Activated T-cell treated with anti-CD3 and anti-CD28 coated beads for 48 hours (primary cell): ENCODE measurements around the gene CAPZA2.
"Not testable (repeated sequence)": the region's sequence is repeated elsewhere in the genome, so short reads cannot be mapped to it uniquely, and the experiment has no call there.

Experiments
- DNase-seq: peaks from one replicate; pipeline ENCODE4 v3.0.0-alpha.2; 2020; ENCODE audit warnings: low read depth

CAPZA2 gene

GRCh38 chr7:116920359-116920758, 58.0 kb downstream of the CAPZA2 start:
- DNase-seq, result no peak

- DNase-seq, result no peak
Measured at GRCh38 chr7:116922545-116922944, 60.2 kb downstream of the CAPZA2 start.

DNA sequence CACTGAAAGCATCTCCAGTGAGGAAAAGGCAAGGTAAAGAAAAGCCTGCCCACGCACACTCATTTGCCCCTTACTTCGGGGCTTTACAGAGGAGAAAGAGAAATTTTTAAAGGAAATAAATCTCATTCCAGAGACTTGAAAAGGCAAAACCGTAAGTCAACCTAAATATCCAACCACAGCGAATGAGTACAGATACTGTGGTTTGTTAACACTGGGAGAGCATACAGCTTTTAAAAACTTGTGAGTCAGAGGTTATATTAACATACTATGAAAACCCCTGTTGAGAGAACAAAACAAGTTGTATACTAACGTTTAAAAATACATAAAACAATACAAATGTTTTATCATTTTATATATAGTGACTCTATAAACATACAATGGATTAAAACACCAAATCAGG, 62.4 kb downstream of the CAPZA2 start:
- DNase-seq, result no peak

DNA sequence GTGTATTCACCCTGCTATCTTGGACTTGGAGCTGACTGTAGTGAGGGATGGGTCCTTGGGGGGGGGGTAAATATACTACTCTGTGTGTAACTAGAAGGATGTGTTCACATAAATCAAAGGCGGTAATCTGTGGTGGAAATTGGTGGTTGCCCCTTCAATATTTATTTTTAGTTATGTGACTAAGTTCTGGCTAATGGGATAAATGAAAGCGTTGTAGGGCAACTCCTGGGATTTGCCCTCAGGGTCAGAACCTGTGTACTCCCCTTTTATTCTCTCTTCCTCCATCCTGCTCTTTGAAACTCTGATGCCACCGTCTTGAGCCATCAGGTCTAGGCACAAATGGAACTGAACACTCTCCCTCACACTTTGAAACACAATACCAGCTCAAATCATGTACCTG, 66.6 kb downstream of the CAPZA2 start:
- DNase-seq, result no peak

DNA sequence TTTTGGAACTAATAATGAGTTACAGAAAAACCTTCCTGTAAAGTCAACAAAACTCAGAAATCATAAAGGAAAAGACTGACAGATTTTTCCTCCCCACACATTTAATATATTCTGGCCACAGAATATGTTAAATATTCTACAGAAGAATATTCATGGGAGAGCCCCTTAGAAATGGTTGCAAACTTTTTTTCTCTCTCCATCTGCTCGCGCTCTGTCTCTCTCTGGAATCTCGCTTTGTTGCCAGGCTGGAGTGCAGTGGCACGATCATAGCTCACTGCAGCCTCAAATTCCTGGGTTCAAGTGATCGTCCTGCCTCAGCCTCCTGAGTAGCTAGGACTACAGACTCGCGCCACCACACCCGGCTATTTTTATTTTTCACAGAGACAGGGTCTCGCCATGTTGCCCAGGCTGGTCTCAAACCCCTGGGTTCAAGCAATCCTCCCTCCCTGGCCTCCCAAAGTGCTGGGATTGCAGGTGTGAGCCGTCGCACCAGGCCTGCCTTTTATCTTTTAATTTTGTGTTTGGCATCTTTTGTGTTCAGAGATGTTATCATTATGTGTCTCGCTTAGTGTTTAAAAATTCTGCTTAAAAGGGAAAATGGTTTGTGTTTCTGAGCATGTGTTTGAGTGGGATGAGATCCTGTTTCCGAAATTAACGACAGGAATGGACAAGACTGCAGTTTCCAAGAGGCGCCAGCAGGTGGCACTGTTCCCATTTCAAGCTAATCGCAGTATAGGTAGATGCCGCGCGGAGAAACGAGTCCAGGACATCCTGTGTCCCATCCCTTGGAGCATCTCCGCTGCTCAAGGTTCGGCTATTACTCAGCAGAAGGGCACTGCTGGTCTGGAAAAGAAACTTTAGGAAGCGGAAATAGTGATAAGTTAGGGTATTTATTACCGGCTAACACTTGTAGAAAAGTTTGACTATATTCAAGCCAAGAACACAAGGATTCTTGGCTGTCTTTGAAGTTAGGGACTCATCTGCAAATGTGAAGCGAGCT, 67.8 kb downstream of the CAPZA2 start:
- peak; percentile 61 for DNase-seq

DNA sequence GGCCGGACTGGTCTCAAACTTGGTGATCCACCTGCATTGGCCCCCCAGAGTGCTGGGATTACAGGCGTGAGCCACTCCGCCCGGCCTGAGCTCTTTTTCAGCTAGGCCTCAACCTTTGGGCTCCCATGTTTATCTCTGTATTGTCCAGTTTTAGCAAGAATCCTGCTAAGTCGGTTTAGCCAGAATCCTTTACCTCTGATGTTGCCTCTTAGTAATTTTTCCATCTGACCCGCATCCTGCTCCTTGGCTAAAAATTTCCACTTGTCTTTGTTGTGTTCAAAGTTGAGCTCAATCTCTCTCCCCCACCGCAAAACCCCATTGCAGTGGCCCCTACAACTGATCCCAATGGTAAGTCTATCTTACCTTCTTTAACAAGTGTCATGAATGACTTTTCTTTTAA, 70.2 kb downstream of the CAPZA2 start:
- DNase-seq, result no peak

DNA sequence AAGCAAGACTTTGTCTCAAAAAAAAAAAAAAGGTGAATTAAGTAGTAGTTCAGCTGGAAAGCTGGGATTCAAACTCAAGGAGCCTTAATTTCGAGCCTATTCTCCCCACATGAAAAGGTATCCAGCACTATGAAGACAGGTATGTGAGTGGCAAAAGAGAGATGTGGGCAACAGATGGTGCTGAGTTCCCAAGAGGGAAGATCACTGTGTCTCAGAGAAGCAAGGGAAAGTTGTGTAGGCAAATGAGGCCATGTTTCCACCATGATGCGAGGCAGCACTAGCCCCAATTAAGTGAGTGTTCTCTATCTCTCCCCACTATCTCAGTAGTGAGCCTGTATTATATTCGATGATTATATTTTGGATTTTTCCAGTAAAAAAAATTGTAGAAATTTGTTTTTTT, 71.1 kb downstream of the CAPZA2 start:
- no peak for DNase-seq

DNA sequence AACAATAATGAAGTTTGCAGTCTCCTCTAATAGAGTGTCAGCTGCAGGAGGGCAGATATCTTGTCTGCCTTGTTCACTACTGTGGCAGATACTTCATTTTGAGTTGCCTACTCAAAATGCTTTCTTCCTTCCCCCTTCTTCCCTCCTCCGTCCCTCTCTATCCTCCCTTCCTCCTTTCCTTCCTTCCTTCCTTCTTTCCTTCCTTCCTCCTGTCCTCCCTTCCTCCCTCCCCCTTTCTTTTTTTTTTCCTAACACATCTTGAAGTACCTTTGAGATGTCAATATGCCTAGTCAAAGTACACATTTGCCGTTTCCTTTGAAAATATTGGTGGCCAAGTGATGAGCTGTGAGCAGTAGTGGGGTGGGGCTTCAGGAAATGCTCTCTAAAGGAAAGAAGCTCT, 72.2 kb downstream of the CAPZA2 start:
- no peak for DNase-seq

GRCh38 chr7:116936844-116937243, 74.5 kb downstream of the CAPZA2 start:
- DNase-seq, result not testable (repeated sequence)

- DNase-seq, result no peak
Measured at GRCh38 chr7:116938678-116939077, 76.3 kb downstream of the CAPZA2 start.

DNA sequence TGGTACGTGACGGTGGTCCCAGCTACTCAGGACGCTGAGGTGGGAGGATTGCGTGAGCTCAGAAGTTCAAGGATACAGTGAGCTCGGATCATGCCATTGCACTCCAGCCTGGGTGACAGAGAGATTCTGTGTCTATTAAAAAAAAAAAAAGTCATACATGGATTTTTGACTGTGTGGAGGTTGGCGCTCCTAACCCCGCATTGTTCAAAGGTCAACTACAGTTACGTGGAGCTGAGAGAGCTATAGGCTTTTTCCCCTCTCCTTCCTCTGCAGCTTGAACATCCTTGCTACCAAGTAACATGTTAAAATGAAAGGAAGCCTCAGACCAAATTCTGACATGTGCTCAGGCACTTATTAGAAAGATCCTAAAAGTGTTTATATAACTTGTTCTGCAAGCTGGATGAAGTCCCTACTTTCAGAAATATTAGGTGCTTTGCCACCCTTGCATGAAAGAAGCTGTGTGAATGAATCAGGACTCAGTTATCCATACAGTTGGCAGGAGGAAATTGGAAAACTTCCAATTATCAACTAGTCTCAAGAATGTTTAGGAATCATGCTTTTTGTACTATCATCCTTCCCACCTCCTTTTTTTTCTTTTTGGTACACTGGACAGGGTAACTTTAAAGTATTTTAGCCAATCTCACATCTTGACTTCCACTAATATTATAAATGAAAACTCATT, 78.4 kb downstream of the CAPZA2 start:
- DNase-seq, result no peak

GRCh38 chr7:116942504-116942903, 80.1 kb downstream of the CAPZA2 start:
- DNase-seq, result no peak

GRCh38 chr7:116948934-116949333, 86.5 kb downstream of the CAPZA2 start:
- no peak for DNase-seq

DNA sequence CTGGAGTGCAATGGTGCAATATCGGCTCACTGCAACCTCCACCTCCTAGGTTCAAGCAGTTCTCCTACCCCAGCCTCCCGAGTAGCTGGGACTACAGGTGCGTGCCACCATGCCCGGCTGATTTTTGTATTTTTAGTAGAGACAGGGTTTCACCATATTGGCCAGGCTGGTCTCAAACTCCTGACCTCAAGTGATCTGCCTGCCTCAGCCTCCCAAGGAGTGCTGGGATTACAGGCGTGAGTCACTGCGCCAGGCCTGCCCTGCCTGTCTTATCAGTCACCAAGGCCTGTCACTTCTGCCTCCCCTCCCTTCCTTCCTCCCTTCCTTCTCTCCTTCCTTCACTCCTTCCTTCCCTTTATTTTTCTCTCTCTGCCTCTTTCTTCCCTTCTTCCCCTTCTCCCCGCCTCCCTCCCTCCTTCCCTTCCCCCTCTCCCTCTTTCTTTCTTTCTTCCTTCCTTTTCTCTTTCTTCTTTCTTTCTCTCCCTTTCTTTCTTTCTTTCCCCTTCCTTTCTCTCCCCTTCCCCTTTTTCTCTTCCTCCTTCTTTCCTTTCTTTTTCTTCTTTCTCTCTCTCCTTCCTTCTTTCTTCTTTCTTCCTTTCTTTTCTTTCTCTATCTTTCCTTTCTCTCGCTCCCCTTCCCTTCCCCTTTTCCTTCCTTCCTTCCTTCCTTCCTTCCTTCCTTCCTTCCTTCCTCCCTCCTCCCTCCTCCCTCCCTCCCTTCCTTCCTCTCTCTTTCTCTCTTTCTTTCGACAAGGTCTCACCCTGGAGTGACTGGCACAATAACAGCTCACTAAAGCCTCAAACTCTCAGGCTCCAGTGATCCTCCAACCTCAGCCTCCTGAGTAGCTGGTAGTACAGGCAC, 87.8 kb downstream of the CAPZA2 start:
- no peak for DNase-seq

- no peak for DNase-seq
Measured at GRCh38 chr7:116950889-116951351, 88.5 kb downstream of the CAPZA2 start.

GRCh38 chr7:116951366-116952292, 89.2 kb downstream of the CAPZA2 start:
- no peak for DNase-seq

DNA sequence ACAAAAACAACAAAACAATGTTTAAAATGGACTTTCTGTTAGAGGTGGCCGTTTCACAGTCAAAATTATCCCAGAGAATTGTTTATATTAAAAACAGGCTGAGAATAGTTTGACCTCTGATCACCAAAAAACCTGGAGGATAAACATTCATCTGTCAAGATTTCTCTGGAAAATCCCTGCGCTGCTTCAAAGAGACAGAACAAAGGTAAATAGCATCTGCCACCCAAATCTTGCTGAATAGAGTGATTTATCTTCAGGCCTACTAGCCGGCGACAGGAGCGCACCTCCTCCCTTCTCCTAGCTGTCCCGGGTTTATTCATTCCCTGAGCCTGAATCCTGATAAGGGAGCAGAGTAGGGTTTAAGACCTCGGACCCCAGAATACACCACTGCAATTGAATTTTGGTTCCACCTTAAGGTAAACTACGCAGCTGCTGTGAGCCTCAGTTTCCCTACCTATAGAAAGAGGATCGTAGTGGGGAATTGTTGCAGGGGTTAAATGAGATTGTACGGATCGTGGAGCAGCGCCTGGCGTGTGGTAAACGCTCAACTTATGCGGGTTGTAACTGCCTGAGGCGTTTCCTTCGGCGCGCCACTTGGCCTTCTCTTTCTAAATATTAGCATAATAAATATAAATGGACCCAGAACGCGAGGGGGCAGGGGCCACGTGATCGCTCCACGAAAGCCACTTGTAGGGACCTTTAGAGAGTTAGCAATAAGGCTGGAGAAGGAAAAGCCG, 90.4 kb downstream of the CAPZA2 start:
- no peak for DNase-seq

DNA sequence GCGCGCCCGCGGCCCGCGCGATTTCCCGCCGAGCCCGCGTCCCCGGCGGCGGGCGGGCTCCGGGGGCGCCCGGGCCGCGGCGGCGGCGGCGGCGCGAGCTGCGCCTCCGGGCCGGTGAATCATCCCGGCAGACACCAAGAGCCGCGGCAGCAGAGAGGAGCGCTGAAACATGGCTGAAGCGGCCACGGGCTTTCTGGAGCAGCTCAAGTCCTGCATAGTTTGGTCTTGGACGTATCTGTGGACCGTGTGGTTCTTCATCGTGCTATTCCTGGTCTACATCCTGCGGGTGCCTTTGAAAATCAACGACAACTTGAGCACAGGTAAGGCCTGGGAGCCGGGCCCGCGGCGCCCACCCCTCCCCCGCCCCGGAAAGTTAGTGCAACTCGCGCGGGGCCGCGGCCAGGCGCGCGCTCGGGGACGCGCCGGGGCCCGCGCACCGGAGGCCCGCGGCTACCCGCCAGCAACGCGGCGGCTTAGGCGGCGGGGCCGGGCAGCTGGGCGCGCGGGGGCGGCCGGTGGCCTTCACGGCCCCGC, 91.1 kb downstream of the CAPZA2 start, which contains the start of gene ST7:
Gene ST7, plus strand, starts transcription at position 130 of the 534 bp plus-strand sequence. Its CDS starts 40 bp downstream, at position 170.
- peak; percentile 65 for DNase-seq

DNA sequence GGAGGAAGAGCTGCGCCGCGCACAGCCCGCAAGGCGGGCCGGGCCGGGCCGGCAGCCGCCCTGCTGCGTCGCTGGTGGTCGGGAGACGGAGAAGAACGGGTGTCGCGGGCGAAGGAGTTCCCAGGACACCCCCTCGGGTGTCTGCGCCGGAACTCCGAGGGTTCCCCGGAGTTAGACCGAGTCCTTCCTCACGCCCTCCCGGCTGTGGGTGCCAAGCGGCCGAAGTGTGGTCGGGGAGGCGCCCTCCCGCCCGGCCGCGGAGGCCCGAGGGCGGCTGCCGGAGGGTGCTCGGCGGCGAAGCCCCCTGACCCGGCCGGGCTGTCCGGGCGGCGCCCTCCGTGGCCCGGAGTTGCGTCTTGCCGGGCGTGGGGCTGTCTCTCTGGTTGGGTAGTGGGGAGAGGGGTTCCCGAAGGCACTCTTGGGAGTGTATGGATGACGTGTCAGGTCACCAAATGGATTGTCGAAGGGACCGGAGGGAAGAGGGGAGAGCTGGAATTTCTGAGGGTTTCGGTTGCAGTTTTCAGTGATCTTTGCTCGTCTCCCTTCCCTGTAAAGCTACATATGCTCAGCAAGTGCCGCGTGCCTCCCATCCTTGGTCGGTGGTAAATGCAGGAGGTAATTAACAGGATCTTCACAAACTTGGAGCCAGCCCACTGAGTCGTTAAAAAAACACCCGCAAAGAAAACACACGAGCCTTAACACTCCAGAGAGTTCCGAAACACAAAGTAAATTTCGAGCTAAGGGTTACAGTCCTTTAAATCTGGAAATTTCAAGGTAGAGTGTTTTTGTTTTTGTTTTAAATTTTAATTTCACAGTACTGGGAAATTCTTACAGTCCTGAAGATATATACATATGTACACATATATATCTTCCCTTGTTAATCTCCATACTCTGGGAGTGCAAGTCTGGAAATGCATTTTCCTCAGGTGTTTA, 91.8 kb downstream of the CAPZA2 start:
- no peak for DNase-seq
